A673 (cell line): ENCODE results near the gene ACLY.

Experiments
- EZH2 ChIP-seq: fragments of 200-600 bp; sonication (generic); IDR thresholded peaks from 2 replicates; pipeline ENCODE4 v1.6.1; 2017; ENCODE audit warnings: borderline replicate concordance, low read depth, mild to moderate bottlenecking, mixed read lengths, antibody characterized with exemption, low read length; ENCODE audit not compliant: poor library complexity, severe bottlenecking
- TF ChIP-seq, protein P1 (sequence below): fragments of 300-800, 200-600 bp; sonication (generic); conservative IDR thresholded peaks from 2 replicates; pipeline ENCODE4 v1.5.1; 2017; ENCODE audit warnings: low read depth, mild to moderate bottlenecking, antibody characterized with exemption, low read length, moderate library complexity, mixed read lengths

GRCh38 chr17:41935641-41936040 lies 16.9 kb upstream of the ACLY start:
- TF ChIP-seq, protein P1, sequence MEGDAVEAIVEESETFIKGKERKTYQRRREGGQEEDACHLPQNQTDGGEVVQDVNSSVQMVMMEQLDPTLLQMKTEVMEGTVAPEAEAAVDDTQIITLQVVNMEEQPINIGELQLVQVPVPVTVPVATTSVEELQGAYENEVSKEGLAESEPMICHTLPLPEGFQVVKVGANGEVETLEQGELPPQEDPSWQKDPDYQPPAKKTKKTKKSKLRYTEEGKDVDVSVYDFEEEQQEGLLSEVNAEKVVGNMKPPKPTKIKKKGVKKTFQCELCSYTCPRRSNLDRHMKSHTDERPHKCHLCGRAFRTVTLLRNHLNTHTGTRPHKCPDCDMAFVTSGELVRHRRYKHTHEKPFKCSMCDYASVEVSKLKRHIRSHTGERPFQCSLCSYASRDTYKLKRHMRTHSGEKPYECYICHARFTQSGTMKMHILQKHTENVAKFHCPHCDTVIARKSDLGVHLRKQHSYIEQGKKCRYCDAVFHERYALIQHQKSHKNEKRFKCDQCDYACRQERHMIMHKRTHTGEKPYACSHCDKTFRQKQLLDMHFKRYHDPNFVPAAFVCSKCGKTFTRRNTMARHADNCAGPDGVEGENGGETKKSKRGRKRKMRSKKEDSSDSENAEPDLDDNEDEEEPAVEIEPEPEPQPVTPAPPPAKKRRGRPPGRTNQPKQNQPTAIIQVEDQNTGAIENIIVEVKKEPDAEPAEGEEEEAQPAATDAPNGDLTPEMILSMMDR: no peak
- TF ChIP-seq EZH2: no peak
